A549 (cell line): ENCODE data around the gene SIAH2. TPM values are rescaled to one million over a fixed set of nuclear protein-coding genes. Genes with fewer than 3 reads are reported as not detected.
A peak's percentile ranks its signal among the peaks of the same experiment; 100 is the strongest.

ENCODE experiments used
- ATAC-seq, 2 experiments: fragments of 200-7000 bp in 1 of 2; fragments of >200 bp in 1 of 2; cut with Nextera tagmentation in 1 of 2; cut with Tn5 transposase in 1 of 2; 3 replicates each; pipeline versions ENCODE4 v1.8.0 to v1.9.1; 2018 to 2020; ENCODE audit warnings: mild to moderate bottlenecking in 1 of 2, moderate library complexity in 1 of 2
- CTCF ChIA-PET: fragments of 300-600 bp; sonication (Branson Sonifier 250); formaldehyde crosslinking; extraction: SDS; loops from one replicate; lab custom pipeline; 2021; ENCODE audit warnings: antibody characterized with exemption, inconsistent platforms; lab: Yijun Ruan, JAX
- POLR2A ChIA-PET: fragments of 350-600 bp; formaldehyde crosslinking; extraction: SDS; loops from one replicate; lab custom pipeline; 2021; ENCODE audit warnings: antibody characterized with exemption, inconsistent platforms; lab: Yijun Ruan, JAX
- DNase-seq, 2 experiments: peaks; one replicate each; pipeline versions ENCODE4 v3.0.0 to v3.0.0-alpha.2; 2011 to 2016; ENCODE audit warnings: low read depth in 1 of 2, low spot score in 1 of 2
- FAIRE-seq: peaks from 2 replicates; lab custom pipeline; 2011; peaks lifted over from hg19 to GRCh38; lab: Jason Lieb, UNC
- H3K27ac ChIP-seq, 2 experiments: fragments of >200 bp; sonication (Bioruptor Twin); formaldehyde crosslinking; 3 replicates each; pipeline ENCODE4 v1.5.1; 2016 to 2017
- H3K4me1 ChIP-seq: fragments of >200 bp; sonication (Bioruptor Twin); formaldehyde crosslinking; 3 replicates; pipeline ENCODE4 v1.6.1; 2016
- H3K4me2 ChIP-seq: fragments of >200 bp; sonication (Bioruptor Twin); formaldehyde crosslinking; 3 replicates; pipeline ENCODE4 v1.6.1; 2016
- H3K4me3 ChIP-seq: fragments of >200 bp; sonication (Bioruptor Twin); formaldehyde crosslinking; 3 replicates; pipeline ENCODE4 v1.5.1; 2016
- H3K9me3 ChIP-seq: fragments of >200 bp; sonication (Bioruptor Twin); formaldehyde crosslinking; 3 replicates; pipeline ENCODE4 v1.6.1; 2016
- BCL3 ChIP-seq: fragments of >200 bp; sonication (Bioruptor Twin); formaldehyde crosslinking; IDR thresholded peaks from 3 replicates; pipeline ENCODE4 v1.6.1; 2016
- BHLHE40 ChIP-seq: IDR thresholded peaks from 2 replicates; pipeline ENCODE4 v1.6.1; 2012; ENCODE audit warnings: low read depth, low read length, inconsistent platforms
- CEBPB ChIP-seq, 2 experiments: fragments of >200 bp in 1 of 2; sonication (Bioruptor Twin) in 1 of 2; formaldehyde crosslinking in 1 of 2; IDR thresholded peaks; 2 replicates each; pipeline ENCODE4 v1.6.1; 2012 to 2016
- CTCF ChIP-seq: fragments of >200 bp; sonication (Bioruptor Twin); formaldehyde crosslinking; IDR thresholded peaks from 3 replicates; pipeline ENCODE4 v1.5.1; 2016
- E2F6 ChIP-seq: IDR thresholded peaks from 2 replicates; pipeline ENCODE4 v1.6.1; 2012; ENCODE audit warnings: low read depth, borderline replicate concordance
- ELK1 ChIP-seq: fragments of 150-350 bp; IDR thresholded peaks from 2 replicates; pipeline ENCODE4 v1.6.1; 2014; ENCODE audit warnings: low read depth, mild to moderate bottlenecking, low read length
- EP300 ChIP-seq, 2 experiments: fragments of >200 bp; sonication (Bioruptor Twin); formaldehyde crosslinking; IDR thresholded peaks; 2 replicates in 1 of 2; 3 replicates in 1 of 2; pipeline ENCODE4 v1.6.1; 2016 to 2017
- HEYL ChIP-seq: fragments of 250-450 bp; sonication (Bioruptor Pico); IDR thresholded peaks from 2 replicates; pipeline ENCODE4 v1.8.0; 2021; ENCODE audit warnings: mild to moderate bottlenecking, moderate library complexity
- HOXA7 ChIP-seq: fragments of 250-450 bp; sonication (Bioruptor Pico); IDR thresholded peaks from 2 replicates; pipeline ENCODE4 v1.5.0; 2020; ENCODE audit warnings: mild to moderate bottlenecking, moderate library complexity
- JUN ChIP-seq, 2 experiments: fragments of >200 bp; sonication (Bioruptor Twin); formaldehyde crosslinking; IDR thresholded peaks; 2 replicates in 1 of 2; 3 replicates in 1 of 2; pipeline ENCODE4 v1.6.1; 2016 to 2017
- KDM5A ChIP-seq: fragments of 200-600 bp; sonication (generic); IDR thresholded peaks from 2 replicates; pipeline ENCODE4 v1.6.1; 2016; ENCODE audit warnings: antibody characterized with exemption, mild to moderate bottlenecking
- MAX ChIP-seq: IDR thresholded peaks from 2 replicates; pipeline ENCODE4 v1.6.1; 2012
- MAZ ChIP-seq: fragments of 150-350 bp; IDR thresholded peaks from 2 replicates; pipeline ENCODE4 v1.6.1; 2014; ENCODE audit warnings: antibody characterized with exemption, low read depth, low read length, borderline replicate concordance
- PHF8 ChIP-seq: fragments of 200-600 bp; sonication (generic); IDR thresholded peaks from 2 replicates; pipeline ENCODE4 v1.6.1; 2016; ENCODE audit warnings: low read depth, mild to moderate bottlenecking, antibody characterized with exemption, moderate library complexity, borderline replicate concordance
- RAD21 ChIP-seq, 2 experiments: fragments of >200 bp in 1 of 2; sonication (Bioruptor Twin) in 1 of 2; formaldehyde crosslinking in 1 of 2; IDR thresholded peaks in 1 of 2; conservative IDR thresholded peaks in 1 of 2; 2 replicates in 1 of 2; 3 replicates in 1 of 2; pipeline ENCODE4 v1.6.1; 2012 to 2018; ENCODE audit warnings: inconsistent platforms in 1 of 2
- RCOR1 ChIP-seq: fragments of 150-350 bp; IDR thresholded peaks from 2 replicates; pipeline ENCODE4 v1.6.1; 2014; ENCODE audit warnings: antibody characterized with exemption, low read length, low read depth
- RNF2 ChIP-seq: fragments of 200-600 bp; sonication (generic); IDR thresholded peaks from 2 replicates; pipeline ENCODE4 v1.6.1; 2016; ENCODE audit warnings: low read depth, mild to moderate bottlenecking, antibody characterized with exemption, moderate library complexity, borderline replicate concordance
- SMC3 ChIP-seq: fragments of >200 bp; sonication (Bioruptor Twin); formaldehyde crosslinking; IDR thresholded peaks from 3 replicates; pipeline ENCODE4 v1.6.1; 2018; ENCODE audit warnings: inconsistent platforms
- TP53 ChIP-seq: fragments of 250-450 bp; sonication (Bioruptor Pico); IDR thresholded peaks from 2 replicates; pipeline ENCODE4 v1.5.0; 2021; ENCODE audit warnings: mild to moderate bottlenecking, moderate library complexity
- ZFP36 ChIP-seq: fragments of 450-650 bp; IDR thresholded peaks from 2 replicates; pipeline ENCODE4 v1.6.1; 2014; ENCODE audit warnings: borderline replicate concordance; ENCODE audit not compliant: partially characterized antibody
- ZNF302 ChIP-seq: fragments of 250-450 bp; sonication (Bioruptor Pico); IDR thresholded peaks from 2 replicates; pipeline ENCODE4 v1.9.0; 2021; ENCODE audit warnings: inconsistent platforms, mild to moderate bottlenecking, moderate library complexity
- WGBS: methylation state at CpG from one replicate; pipeline ENCODE4 v1.1.6; 2017; ENCODE audit errors: missing lambda C conversion rate; 5-methylcytosine and 5-hydroxymethylcytosine counted together
- polyA plus RNA-seq, 4 experiments: library from polyadenylated mRNA; depleted of rRNA in 3 of 4; stranded (reverse); fragments of >200 nt; fragmentation: RNase III in 1 of 4; extraction: RNeasy Plus Mini Kit Qiagen cat#74134 plus additional on column Dnase treatment in 1 of 4; gene quantifications; 2 replicates in 3 of 4; 3 replicates in 1 of 4; pipeline ENCODE4 v1.2.3, GENCODE V29; 2011 to 2017

SIAH2 gene
- polyA plus RNA-seq, 2 of the 4 experiments (the other 2 are of a cell fraction) = 11.4 to 24.8 TPM

- no peak for TF ChIP-seq ELK1
- no peak for TF ChIP-seq HOXA7 (CRISPR knock-in tag)
- peak in 1 of 2 experiments; percentile 68; a peak in 2 of 4 replicates for TF ChIP-seq CEBPB (IDR thresholded peaks at IDR 0.05)
- TF ChIP-seq ZFP36 = peak; percentile 67
- TF ChIP-seq ZNF302 (CRISPR knock-in tag) = no peak
- TF ChIP-seq E2F6 = peak; percentile 20
- TF ChIP-seq MAX = peak; percentile 72
- no peak for TF ChIP-seq SMC3
- TF ChIP-seq JUN (IDR thresholded peaks at IDR 0.05) = peak; percentile 88
- TF ChIP-seq PHF8 = peak; percentile 73; the same call in 1 of the 2 replicates
- peak; percentile 51; the same call in 1 of the 3 replicates for TF ChIP-seq BCL3
- no peak for TF ChIP-seq CTCF
- peak; percentile 61; the same call in 1 of the 2 replicates for TF ChIP-seq TP53 (CRISPR knock-in tag)
- TF ChIP-seq RAD21 (conservative IDR thresholded peaks at IDR 0.05 in 1 of 2, IDR thresholded peaks at IDR 0.05 in 1 of 2) = no peak
- TF ChIP-seq HEYL = no peak
- no peak for TF ChIP-seq EP300 (IDR thresholded peaks at IDR 0.05)
- 0 out of 2 replicates have a peak, but pooled peaks have one; percentile 30 for TF ChIP-seq MAZ
- TF ChIP-seq RCOR1 = no peak
- TF ChIP-seq BHLHE40 = no peak
- no peak for TF ChIP-seq RNF2
- TF ChIP-seq KDM5A = no peak
These were observed at the start of gene SIAH2 (continued) for GRCh38 chr3:150763122-150763840.

GRCh38 chr3:150811984-150812383 lies 49.0 kb upstream of the SIAH2 start:
- ATAC-seq (no peak), DNase-seq (no peak), FAIRE-seq (no peak)
- no peak overlapping the region for H3K27ac ChIP-seq
- no peaks in the 10 kb centered on the region for H3K9me3 ChIP-seq
- ChIA-PET POLR2A (interaction anchor here (1.3 kb wide), 1 partner anchor 20 kb away, joined by 3 read pairs; no protein-coding TSS in a partner anchor), CTCF (interaction anchor here (1.0 to 1.9 kb wide), 4 partner anchors 10 to 53 kb away, joined by 3 to 6 read pairs (median 3); no protein-coding TSS in a partner anchor)
- H3K4me3 ChIP-seq = no peak overlapping the region
- 27% methylated on average over 5 of the region's 5 CpGs for WGBS
- no peak overlapping the region for H3K4me2 ChIP-seq
- no peak for TF ChIP-seq HEYL
- TF ChIP-seq, all 56 proteins: peak for 0
- no peaks in the 10 kb centered on the region for H3K4me1 ChIP-seq
